Right renal pelvis (tissue), 4 donors: Measurements from ENCODE around the gene ZNF511. TPM values are rescaled to one million over a fixed set of nuclear protein-coding genes. Genes with fewer than 3 reads are reported as not detected.

Experiments
- DNase-seq, 4 donors: peaks; one replicate each; pipeline ENCODE4 v3.0.0-alpha.2; 2013; ENCODE audit warnings: low read depth in 4 of 4, low spot score in 3 of 4, missing footprints in 1 of 4
- polyA plus RNA-seq, 4 donors: library from polyadenylated mRNA; unstranded; fragments of 120-200 nt; gene quantifications; one replicate each; pipeline ENCODE4 v1.2.1, GENCODE V29; 2013; ENCODE audit not compliant: insufficient read length in 4 of 4

ZNF511 gene
- polyA plus RNA-seq, 4 donors, result 32.9 to 41.8 (median 38.8) TPM

GRCh38 chr10:133350283-133350949 lies 41.7 kb downstream of the ZNF511 start:
- no peak for DNase-seq

- no peak for DNase-seq
Observed at GRCh38 chr10:133350950-133351329, 42.2 kb downstream of the ZNF511 start.

GRCh38 chr10:133351408-133352318 lies 42.9 kb downstream of the ZNF511 start:
- no peak for DNase-seq

- DNase-seq, result no peak
Observed at GRCh38 chr10:133353202-133353959, 44.7 kb downstream of the ZNF511 start.

GRCh38 chr10:133353988-133354605 lies 45.4 kb downstream of the ZNF511 start:
- DNase-seq, result no peak

GRCh38 chr10:133354672-133355240 lies 46.0 kb downstream of the ZNF511 start:
- DNase-seq, result no peak

GRCh38 chr10:133355266-133355665 lies 46.6 kb downstream of the ZNF511 start:
- no peak for DNase-seq

GRCh38 chr10:133355991-133356390 lies 47.3 kb downstream of the ZNF511 start:
- DNase-seq, result no peak

- no peak for DNase-seq
Observed at GRCh38 chr10:133356549-133357284, 48.0 kb downstream of the ZNF511 start.

GRCh38 chr10:133357285-133358161 lies 48.8 kb downstream of the ZNF511 start, which contains the start of gene FUOM:
FUOM (minus strand) TSS chr10:133358019; CDS start chr10:133358007, 12 bp downstream.
- no peak for DNase-seq

- DNase-seq, result no peak
Observed at GRCh38 chr10:133358162-133358924, 49.6 kb downstream of the ZNF511 start.

GRCh38 chr10:133358925-133359310 lies 50.2 kb downstream of the ZNF511 start:
- no peak for DNase-seq

GRCh38 chr10:133359554-133359971 lies 50.8 kb downstream of the ZNF511 start:
- no peak for DNase-seq

GRCh38 chr10:133359972-133360610 lies 51.4 kb downstream of the ZNF511 start:
- DNase-seq, result no peak

GRCh38 chr10:133361227-133361626 lies 52.5 kb downstream of the ZNF511 start:
- DNase-seq, result no peak

- no peak for DNase-seq
Observed at GRCh38 chr10:133361773-133362441, 53.2 kb downstream of the ZNF511 start.
